RWPE1 (cell line): Measurements from ENCODE around the gene RASSF3.

ENCODE experiments used
- CTCF ChIA-PET: fragments of 350-600 bp; sonication (Branson Sonifier 250); formaldehyde crosslinking; extraction: SDS; loops from one replicate; lab custom pipeline; 2021; lab: Yijun Ruan, JAX
- POLR2A ChIA-PET: fragments of 400-600 bp; formaldehyde crosslinking; extraction: SDS; loops from one replicate; lab custom pipeline; 2020; ENCODE audit warnings: antibody characterized with exemption; ENCODE audit not compliant: low non-redundant PET; lab: Yijun Ruan, JAX
- DNase-seq: peaks from one replicate; pipeline ENCODE4 v3.0.0; 2012; ENCODE audit warnings: low spot score
- H3K27ac ChIP-seq: fragments of 450-650 bp; 2 replicates; pipeline ENCODE4 v1.5.1; 2017
- TF ChIP-seq, protein P1 (sequence below): fragments of 450-650 bp; conservative IDR thresholded peaks from 2 replicates; pipeline ENCODE4 v1.5.1; 2017; ENCODE audit warnings: low read depth, mild to moderate bottlenecking

RASSF3 gene

DNA sequence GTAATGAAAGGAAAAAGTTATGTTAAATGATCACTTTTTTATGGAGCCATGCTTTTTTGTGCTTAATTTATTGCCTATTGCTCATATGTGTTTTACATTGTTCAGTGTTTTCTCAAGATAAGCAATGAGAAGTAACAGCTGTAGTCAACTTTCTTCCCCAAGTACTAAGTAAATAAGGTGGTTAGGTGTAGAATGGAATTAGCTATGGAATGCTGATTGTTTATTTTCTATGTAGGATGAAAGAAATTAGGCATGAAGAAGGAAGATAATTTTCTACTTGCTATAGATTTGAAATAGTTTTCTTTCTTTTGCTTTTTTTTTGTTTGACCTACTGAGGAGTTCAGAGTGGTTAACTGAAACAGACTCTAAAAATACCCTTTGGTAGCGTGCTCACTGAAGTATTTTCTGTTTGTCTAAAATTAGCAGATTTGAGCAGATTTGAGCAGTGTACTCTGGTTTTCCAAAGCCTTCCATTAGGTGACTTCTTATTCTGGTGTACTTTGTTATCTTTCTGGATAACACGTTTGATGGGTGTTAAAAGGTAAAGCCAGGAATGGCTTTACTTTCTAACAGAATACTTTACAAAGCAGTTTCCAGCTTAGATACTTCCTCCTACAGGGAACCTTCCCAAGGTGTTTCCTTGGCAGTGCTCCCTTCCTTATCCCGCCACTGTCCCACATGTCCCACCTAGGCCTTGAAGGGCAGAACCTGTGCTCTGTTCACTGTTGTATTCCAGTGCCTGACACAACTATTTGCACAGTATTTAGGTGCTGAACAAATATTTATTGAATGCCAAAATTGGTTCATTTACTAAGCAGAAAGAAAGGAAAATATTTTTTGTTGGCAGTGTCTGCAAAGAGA lies 56.0 kb downstream of the RASSF3 start:
- POLR2A ChIA-PET, result no interaction called here
- CTCF ChIA-PET, result interaction anchor here (0.7 kb wide), 1 partner anchor 199 kb away, joined by 5 read pairs; no protein-coding TSS in a partner anchor
- H3K27ac ChIP-seq, result 0 out of 2 replicates have a peak overlapping the region, but pooled peaks have one; percentile 7
- TF ChIP-seq, protein P1, sequence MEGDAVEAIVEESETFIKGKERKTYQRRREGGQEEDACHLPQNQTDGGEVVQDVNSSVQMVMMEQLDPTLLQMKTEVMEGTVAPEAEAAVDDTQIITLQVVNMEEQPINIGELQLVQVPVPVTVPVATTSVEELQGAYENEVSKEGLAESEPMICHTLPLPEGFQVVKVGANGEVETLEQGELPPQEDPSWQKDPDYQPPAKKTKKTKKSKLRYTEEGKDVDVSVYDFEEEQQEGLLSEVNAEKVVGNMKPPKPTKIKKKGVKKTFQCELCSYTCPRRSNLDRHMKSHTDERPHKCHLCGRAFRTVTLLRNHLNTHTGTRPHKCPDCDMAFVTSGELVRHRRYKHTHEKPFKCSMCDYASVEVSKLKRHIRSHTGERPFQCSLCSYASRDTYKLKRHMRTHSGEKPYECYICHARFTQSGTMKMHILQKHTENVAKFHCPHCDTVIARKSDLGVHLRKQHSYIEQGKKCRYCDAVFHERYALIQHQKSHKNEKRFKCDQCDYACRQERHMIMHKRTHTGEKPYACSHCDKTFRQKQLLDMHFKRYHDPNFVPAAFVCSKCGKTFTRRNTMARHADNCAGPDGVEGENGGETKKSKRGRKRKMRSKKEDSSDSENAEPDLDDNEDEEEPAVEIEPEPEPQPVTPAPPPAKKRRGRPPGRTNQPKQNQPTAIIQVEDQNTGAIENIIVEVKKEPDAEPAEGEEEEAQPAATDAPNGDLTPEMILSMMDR, result no peak
- DNase-seq, result no peak

DNA sequence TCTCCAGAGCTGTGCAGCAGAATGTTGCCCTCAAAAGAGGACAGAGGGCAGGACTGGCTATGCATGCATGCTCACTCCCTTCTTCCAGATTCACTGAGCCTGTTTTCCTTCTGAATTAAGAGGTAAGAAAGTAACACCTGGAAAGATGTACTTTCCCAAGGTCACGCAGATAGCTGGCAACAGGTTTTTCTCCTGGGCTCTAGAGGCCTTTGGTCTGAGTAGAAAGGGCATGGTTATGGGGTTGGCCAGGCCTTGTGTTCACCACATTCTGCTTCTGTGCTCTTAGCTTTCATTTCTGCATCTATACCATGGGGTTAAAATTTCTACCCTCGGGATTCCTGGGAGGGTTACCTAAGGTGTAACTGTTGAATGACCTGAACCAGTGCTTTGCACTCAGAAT lies 57.5 kb downstream of the RASSF3 start:
- TF ChIP-seq, protein P1, result no peak
- no peak for DNase-seq
- CTCF ChIA-PET, result no interaction called here
- H3K27ac ChIP-seq, result no peak overlapping the region
- POLR2A ChIA-PET, result interaction anchor here (0.7 kb wide), 1 partner anchor 39 kb away, joined by 5 read pairs; no protein-coding TSS in a partner anchor

DNA sequence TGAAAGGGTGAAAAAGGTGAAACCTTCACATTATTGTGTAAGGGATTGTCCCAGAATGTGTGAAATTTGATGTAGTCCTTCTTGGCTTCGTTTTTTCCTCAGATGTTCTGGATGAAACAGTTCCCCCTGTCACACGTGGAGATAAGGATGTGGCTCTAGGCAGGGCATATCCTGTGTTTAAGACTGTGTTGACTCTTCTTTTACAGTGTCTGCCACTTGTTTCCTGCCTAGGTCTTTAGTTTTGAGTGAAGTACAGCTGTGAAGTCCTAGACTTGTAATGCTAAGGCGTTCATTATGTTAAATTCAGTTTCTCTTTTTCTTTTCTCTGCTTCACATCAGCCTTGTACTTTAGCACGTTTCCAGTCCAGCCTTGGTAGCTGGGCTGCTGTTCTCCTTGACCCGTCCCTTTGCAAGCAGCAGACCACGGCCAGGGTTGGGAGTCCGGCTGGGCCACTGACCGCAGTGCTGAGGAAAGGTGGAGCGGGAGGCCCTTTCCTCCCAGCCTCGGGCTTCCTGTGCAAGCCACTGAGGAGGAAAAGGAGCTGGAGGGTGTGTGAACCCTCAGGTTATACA lies 59.1 kb downstream of the RASSF3 start:
- H3K27ac ChIP-seq, result peak overlapping the region; percentile 57
- ChIA-PET CTCF (interaction anchor here (0.6 to 0.7 kb wide), 3 partner anchors 41 to 1569 kb away, joined by 4 to 6 read pairs (median 5); no protein-coding TSS in a partner anchor), POLR2A (no interaction called here)
- DNase-seq, result no peak
- TF ChIP-seq, protein P1, result no peak

DNA sequence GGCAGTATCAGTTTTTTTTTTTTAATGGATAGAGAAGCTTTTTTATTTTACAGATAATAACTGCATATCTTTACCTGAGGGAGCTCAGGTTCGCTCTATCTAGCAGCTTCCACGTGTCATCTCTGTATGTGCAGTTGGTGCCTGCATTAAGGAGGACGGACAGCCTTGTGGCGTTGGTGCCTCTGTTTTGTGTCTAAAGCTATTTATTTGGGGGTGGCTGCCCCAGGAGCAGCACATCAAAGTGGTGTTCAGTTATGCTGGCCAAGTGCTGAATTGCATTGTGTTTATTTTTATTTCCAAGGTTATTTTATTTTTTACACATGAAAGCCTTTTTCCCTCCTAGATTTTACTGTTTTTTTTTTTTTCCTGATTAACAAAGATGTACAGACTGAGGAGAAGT lies 59.7 kb downstream of the RASSF3 start:
- TF ChIP-seq, protein P1, result no peak
- CTCF ChIA-PET, result interaction anchor here (0.6 to 0.7 kb wide), 6 partner anchors 8 to 1569 kb away, joined by 3 to 6 read pairs (median 4); no protein-coding TSS in a partner anchor
- no peak for DNase-seq
- POLR2A ChIA-PET, result no interaction called here
- H3K27ac ChIP-seq, result peak overlapping the region; percentile 57

DNA sequence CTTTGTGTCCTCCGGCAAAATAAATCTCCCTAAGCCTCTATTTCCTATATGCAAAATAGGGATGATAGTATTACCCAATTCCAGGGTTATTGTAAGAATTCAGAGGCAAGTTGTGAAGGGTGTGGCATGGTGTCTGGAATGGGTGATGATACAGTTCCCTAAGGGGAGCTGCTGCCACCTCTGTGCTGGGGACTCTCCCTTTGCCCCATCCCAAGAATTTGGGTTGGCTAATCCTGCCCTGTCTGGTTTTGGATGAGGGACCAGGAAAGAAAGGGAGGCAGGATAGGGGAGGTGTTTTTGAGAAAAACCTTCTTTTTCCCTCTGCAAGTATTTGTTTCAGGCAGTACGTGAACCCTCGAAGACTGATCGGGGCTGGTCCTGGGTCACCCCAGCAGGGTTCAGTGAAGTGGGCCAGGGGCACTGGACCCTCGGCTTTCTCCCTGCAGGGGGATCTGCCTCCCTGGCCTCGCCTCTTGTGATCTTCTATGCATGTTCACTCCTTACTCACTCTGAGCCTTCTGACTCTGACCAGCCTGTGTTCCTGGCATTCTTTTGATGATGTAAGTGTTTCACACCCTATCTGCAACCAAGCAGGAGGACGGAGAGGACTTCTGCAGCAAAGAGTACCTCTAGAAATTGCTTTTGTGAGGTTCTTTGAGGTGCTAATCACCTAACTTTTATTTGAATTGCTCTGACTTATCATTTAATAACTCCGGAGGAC lies 60.8 kb downstream of the RASSF3 start:
- POLR2A ChIA-PET, result no interaction called here
- DNase-seq, result peak; percentile 63
- CTCF ChIA-PET, result no interaction called here
- peak overlapping the region; percentile 90 for H3K27ac ChIP-seq
- TF ChIP-seq, protein P1, result no peak

DNA sequence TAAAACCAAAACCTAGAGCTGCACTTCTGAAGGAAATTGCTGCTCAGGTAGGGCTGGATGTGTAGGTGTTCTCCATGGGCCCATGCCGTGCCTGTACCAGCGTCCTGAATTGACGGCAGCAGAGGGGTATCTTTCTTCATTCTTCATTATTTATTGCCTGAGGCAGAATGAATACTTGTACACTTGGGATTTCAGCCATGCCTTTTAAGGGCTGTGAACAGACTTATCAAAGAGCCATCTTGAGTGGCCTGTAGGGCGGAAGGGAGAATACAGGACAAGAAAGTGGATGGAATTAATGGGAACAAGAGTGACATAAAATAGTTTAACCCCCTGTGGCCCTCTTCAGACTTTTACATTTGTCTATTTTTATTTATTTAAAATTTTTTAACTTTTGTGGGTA lies 61.4 kb downstream of the RASSF3 start:
- ChIA-PET CTCF (no interaction called here), POLR2A (no interaction called here)
- H3K27ac ChIP-seq, result peak overlapping the region; percentile 90
- TF ChIP-seq, protein P1, result no peak
- DNase-seq, result no peak
